ENCODE measurements around the gene KCNJ15. TPM values are rescaled to one million over a fixed set of nuclear protein-coding genes. Genes with fewer than 3 reads are reported as not detected.

KCNJ15 gene
- total and polyA plus RNA-seq, 2 of the 4 experiments (the other 2 are of a cell fraction): under 0.01 to 0.07 TPM

DNA sequence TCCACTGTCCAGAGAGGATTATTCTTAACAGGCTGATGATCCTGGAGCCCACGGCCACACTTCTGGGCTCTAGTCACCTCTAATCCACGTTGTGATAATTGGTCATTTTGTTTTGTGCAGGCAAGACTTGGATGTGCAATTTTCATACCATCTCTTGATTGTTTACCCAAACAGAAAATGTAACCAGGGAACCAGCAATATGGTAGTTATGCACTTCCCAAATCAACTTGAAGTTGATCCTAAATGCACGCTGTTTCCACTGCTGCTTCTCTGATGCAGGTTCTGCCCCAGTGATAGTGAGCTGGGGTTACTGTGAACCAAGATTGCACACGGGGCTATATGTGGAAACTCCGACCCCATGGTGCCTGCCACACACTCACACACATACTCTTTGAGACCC, 14.7 kb upstream of the KCNJ15 start:
- H2AK5ac ChIP-seq (ENCODE audit: low read depth, low read length): no peak overlapping the region; the same call in 1 of the 2 replicates
- no peak overlapping the region for H4K5ac ChIP-seq (ENCODE audit: low read depth, low read length)
- H3K4me2 ChIP-seq (ENCODE audit: low read depth, low read length): no peak overlapping the region
- no peak for DNase-seq
- in situ Hi-C loops (cut with MboI; ENCODE audit: low sequenced_read_pairs): no loop called here
- no peak overlapping the region for H2AFZ ChIP-seq (replicated peaks; ENCODE audit: low read length, poor library complexity)
- ChIA-PET CTCF (interaction anchor here (1.2 kb wide), 1 partner anchor 8 kb away, joined by 3 read pairs; no protein-coding TSS in a partner anchor), POLR2A (ENCODE audit: unreplicated experiment) (no interaction called here)
- H2AK9ac ChIP-seq (replicated peaks; ENCODE audit: low read depth, low read length, poor library complexity): no peak overlapping the region
- no peaks in the 10 kb centered on the region for H4K20me1 ChIP-seq (ENCODE audit: insufficient read depth, low read length)
- no peak overlapping the region for H4K8ac ChIP-seq (ENCODE audit: low read depth in 2 of 2, low read length in 2 of 2)
- no peaks in the 10 kb centered on the region; the same call in 1 of the 2 replicates for H3K9me3 ChIP-seq (ENCODE audit: control insufficient read depth, insufficient read depth, low read length)
- H3K18ac ChIP-seq (ENCODE audit: low read depth, low read length): no peak overlapping the region
- no peak for ATAC-seq (ENCODE audit: low read depth)
- WGBS, 2 experiments (ENCODE audit: extremely low coverage in 2 of 2, insufficient read length in 1 of 2): no CpG with 5 or more reads among the region's 5 CpGs
- H3K23ac ChIP-seq (ENCODE audit: low read depth, low read length): no peak overlapping the region
- no peak overlapping the region for H3K9ac ChIP-seq (ENCODE audit: low read depth, low read length)
- H2BK5ac ChIP-seq (ENCODE audit: low read depth, low read length, poor library complexity, severe bottlenecking): no peak overlapping the region
- H3K14ac ChIP-seq (replicated peaks; ENCODE audit: low read depth, low read length): no peak overlapping the region
- dilution Hi-C loops (cut with HindIII; ENCODE audit: low sequenced_read_pairs, unreplicated experiment): no loop called here
- 0 out of 3 replicates have a peak overlapping the region, but pooled peaks have one; percentile 29 for H2BK15ac ChIP-seq (ENCODE audit: low read depth, low read length)
- no peak overlapping the region for H2BK120ac ChIP-seq (ENCODE audit: low read depth, low read length)
- intact Hi-C loops (cut with micrococcal nuclease): no loop called here
- H2BK20ac ChIP-seq (ENCODE audit: low read depth, low read length): peak overlapping the region; percentile 34; the same call in 1 of the 2 replicates
- BruUV-seq (replicated peaks): no TSS peak
- no peak overlapping the region for H3K4ac ChIP-seq (ENCODE audit: low read depth, low read length)
- no peak overlapping the region for H3K4me3 ChIP-seq (ENCODE audit: insufficient read depth, low read depth, low read length)
- no peaks in the 10 kb centered on the region for H3K27me3 ChIP-seq (ENCODE audit: control insufficient read depth, insufficient read depth, low read length)
- H3K56ac ChIP-seq (ENCODE audit: extremely low read depth, insufficient read depth, low read length): no peak overlapping the region
- no peak overlapping the region for H3K27ac ChIP-seq (ENCODE audit: insufficient read depth, low read length)
- no peak overlapping the region for H4K91ac ChIP-seq (ENCODE audit: insufficient read depth, low read depth, low read length)
- H3K36me3 ChIP-seq (ENCODE audit: control insufficient read depth, insufficient read depth, low read length): no peaks in the 10 kb centered on the region
- TF ChIP-seq FOS (IDR thresholded peaks at IDR 0.05; ENCODE audit: low read depth, low read length): no peak
- H3K79me1 ChIP-seq (ENCODE audit: low read depth in 1 of 2, low read length in 2 of 2): no peaks in the 10 kb centered on the region
- H3K4me1 ChIP-seq (ENCODE audit: control insufficient read depth, insufficient read depth, low read length): peaks cover 7% of the 10 kb centered on the region; the same call in 1 of the 2 replicates
- H3K9me1 ChIP-seq (ENCODE audit: insufficient read depth, low read length): peaks cover 2% of the 10 kb centered on the region; the same call in 1 of the 2 replicates

All from IMR-90 (cell line).